ENCODE data around the gene DOCK4.

Gene DOCK4

DNA sequence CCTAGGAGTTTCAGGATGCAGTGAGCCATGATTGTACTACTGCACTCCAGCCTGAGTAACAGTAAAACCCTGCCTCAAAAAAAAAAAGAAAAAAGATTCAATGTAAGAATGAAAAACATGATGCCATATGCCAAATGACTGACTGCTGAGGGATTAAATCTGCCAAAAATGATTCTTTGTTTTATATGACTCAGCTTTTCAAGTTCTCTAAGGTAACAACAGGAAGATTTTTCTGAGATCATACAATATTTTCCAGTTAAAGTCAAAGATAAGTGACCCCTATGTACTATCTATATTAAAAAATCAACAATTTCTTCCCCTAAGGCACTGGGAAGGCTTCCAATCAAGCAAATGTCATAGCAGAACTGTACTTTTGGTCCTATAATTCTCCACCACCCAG is 372.7 kb downstream of the DOCK4 start:
- Histone ChIP-seq H2BK15ac (ENCODE audit: low read depth, poor library complexity, severe bottlenecking) (no peak overlapping the region), H3K79me1 (replicated peaks; ENCODE audit: low read length, poor library complexity, severe bottlenecking) (peaks cover 2% of the 10 kb centered on the region), H2BK5ac (ENCODE audit: low read depth, low read length, poor library complexity, severe bottlenecking) (no peak overlapping the region), H2BK120ac (ENCODE audit: low read depth, low read length) (no peak overlapping the region), H3K27me3 (ENCODE audit: control insufficient read depth in 1 of 2, insufficient read depth in 1 of 2, low read length in 2 of 2) (no peaks in the 10 kb centered on the region), H3K4me1 (ENCODE audit: control insufficient read depth, insufficient read depth, low read depth, low read length) (no peaks in the 10 kb centered on the region), H2AFZ (ENCODE audit: low read depth, low read length) (no peak overlapping the region), H2AK5ac (ENCODE audit: low read length, severe bottlenecking) (no peak overlapping the region), H2BK12ac (ENCODE audit: low read length in 2 of 2) (no peak overlapping the region), H3K14ac (ENCODE audit: low read length in 2 of 2) (no peak overlapping the region), H3K18ac (ENCODE audit: low read depth in 1 of 2, low read length in 2 of 2) (no peak overlapping the region), H4K8ac (ENCODE audit: low read length) (no peak overlapping the region), H3K4me3 (ENCODE audit: insufficient read depth in 1 of 2, low read depth in 1 of 2, low read length in 2 of 2) (no peak overlapping the region), H3K23ac (ENCODE audit: low read length in 2 of 2) (no peak overlapping the region), H3K4me2 (ENCODE audit: low read length, poor library complexity, severe bottlenecking) (no peak overlapping the region), H3K4ac (ENCODE audit: low read depth in 1 of 2, low read length in 2 of 2) (no peak overlapping the region), H4K91ac (ENCODE audit: low read length) (no peak overlapping the region), H3K9me3 (ENCODE audit: control insufficient read depth, low read length) (no peaks in the 10 kb centered on the region), H3K36me3 (ENCODE audit: control insufficient read depth in 1 of 2, insufficient read depth in 2 of 2, low read depth in 1 of 2, low read length in 2 of 2) (peaks cover 0 to 6% of the 10 kb centered on the region in 2 experiments), H3K9ac (ENCODE audit: low read length) (peak overlapping the region; percentile 34), H3K27ac (ENCODE audit: low read length, poor library complexity, severe bottlenecking) (no peak overlapping the region)
- DNase-seq = no peak

DNA sequence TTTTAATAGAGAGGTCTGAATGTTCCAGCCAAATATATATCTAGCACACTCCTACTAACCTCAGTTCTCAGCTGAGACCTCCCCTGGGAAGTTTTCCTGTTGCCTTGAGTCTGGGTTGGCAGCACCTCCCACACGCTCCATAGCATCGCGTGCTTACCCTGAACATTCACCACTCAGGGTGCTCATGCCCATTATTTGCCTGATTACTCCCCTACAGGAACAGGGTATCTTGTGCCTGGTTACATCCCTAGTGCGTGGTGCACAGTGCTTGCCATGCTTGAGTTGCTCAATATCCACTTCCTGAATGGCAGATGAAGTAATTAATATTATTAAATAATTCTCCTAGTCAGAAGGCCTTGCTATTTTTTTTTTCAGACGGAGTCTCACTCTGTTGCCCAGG is 374.0 kb downstream of the DOCK4 start:
- Histone ChIP-seq H4K8ac (ENCODE audit: low read length) (no peak overlapping the region), H2BK5ac (ENCODE audit: low read depth, low read length, poor library complexity, severe bottlenecking) (no peak overlapping the region), H2AK5ac (ENCODE audit: low read length, severe bottlenecking) (no peak overlapping the region), H3K14ac (ENCODE audit: low read length in 2 of 2) (no peak overlapping the region), H2BK15ac (ENCODE audit: low read depth, poor library complexity, severe bottlenecking) (no peak overlapping the region), H2AFZ (ENCODE audit: low read depth, low read length) (no peak overlapping the region), H2BK12ac (ENCODE audit: low read length in 2 of 2) (no peak overlapping the region), H2BK120ac (ENCODE audit: low read depth, low read length) (no peak overlapping the region), H3K27me3 (ENCODE audit: control insufficient read depth in 1 of 2, insufficient read depth in 1 of 2, low read length in 2 of 2) (no peaks in the 10 kb centered on the region), H3K4me1 (ENCODE audit: control insufficient read depth, insufficient read depth, low read depth, low read length) (no peaks in the 10 kb centered on the region), H3K4me3 (ENCODE audit: insufficient read depth in 1 of 2, low read depth in 1 of 2, low read length in 2 of 2) (no peak overlapping the region), H3K4me2 (ENCODE audit: low read length, poor library complexity, severe bottlenecking) (no peak overlapping the region), H3K23ac (ENCODE audit: low read length in 2 of 2) (no peak overlapping the region), H3K79me1 (replicated peaks; ENCODE audit: low read length, poor library complexity, severe bottlenecking) (peaks cover 2% of the 10 kb centered on the region), H3K27ac (ENCODE audit: low read length, poor library complexity, severe bottlenecking) (no peak overlapping the region), H3K9me3 (ENCODE audit: control insufficient read depth, low read length) (no peaks in the 10 kb centered on the region), H3K18ac (ENCODE audit: low read depth in 1 of 2, low read length in 2 of 2) (no peak overlapping the region), H3K9ac (ENCODE audit: low read length) (no peak overlapping the region), H3K4ac (ENCODE audit: low read depth in 1 of 2, low read length in 2 of 2) (no peak overlapping the region), H3K36me3 (ENCODE audit: control insufficient read depth in 1 of 2, insufficient read depth in 2 of 2, low read depth in 1 of 2, low read length in 2 of 2) (peaks cover 0 to 3% of the 10 kb centered on the region in 2 experiments), H4K91ac (ENCODE audit: low read length) (no peak overlapping the region)
- no peak for DNase-seq
- WGBS = 100% methylated on average over 4 of the region's 5 CpGs

DNA sequence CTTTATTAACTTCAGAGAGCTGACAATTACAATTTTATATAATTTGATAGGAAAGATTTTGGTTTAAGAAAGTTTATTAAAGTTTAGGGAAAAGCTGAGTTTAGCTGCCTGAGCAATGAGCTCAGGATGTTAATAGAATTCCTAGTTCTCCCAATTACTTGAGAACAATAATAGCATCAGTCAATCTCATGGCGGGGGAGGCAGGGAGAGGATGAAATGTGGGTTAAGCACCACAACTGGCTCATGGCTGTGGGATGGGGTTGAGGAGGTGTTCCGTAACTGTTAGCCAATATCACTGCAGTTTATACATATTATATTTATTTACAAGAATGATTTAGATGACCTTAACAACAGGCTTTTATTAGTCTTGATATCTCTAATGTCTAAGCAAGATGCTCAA is 377.0 kb downstream of the DOCK4 start:
- Histone ChIP-seq H4K8ac (ENCODE audit: low read length) (no peak overlapping the region), H3K9me3 (ENCODE audit: control insufficient read depth, low read length) (no peaks in the 10 kb centered on the region), H3K4me1 (ENCODE audit: control insufficient read depth, insufficient read depth, low read depth, low read length) (no peaks in the 10 kb centered on the region), H2BK120ac (ENCODE audit: low read depth, low read length) (no peak overlapping the region), H3K9ac (ENCODE audit: low read length) (no peak overlapping the region), H2BK15ac (ENCODE audit: low read depth, poor library complexity, severe bottlenecking) (no peak overlapping the region), H2AK5ac (ENCODE audit: low read length, severe bottlenecking) (no peak overlapping the region), H3K36me3 (ENCODE audit: control insufficient read depth in 1 of 2, insufficient read depth in 2 of 2, low read depth in 1 of 2, low read length in 2 of 2) (peaks cover 0 to 3% of the 10 kb centered on the region in 2 experiments), H3K14ac (ENCODE audit: low read length in 2 of 2) (no peak overlapping the region), H3K27ac (ENCODE audit: low read length, poor library complexity, severe bottlenecking) (no peak overlapping the region), H2BK12ac (ENCODE audit: low read length in 2 of 2) (no peak overlapping the region), H3K4me2 (ENCODE audit: low read length, poor library complexity, severe bottlenecking) (no peak overlapping the region), H3K79me1 (replicated peaks; ENCODE audit: low read length, poor library complexity, severe bottlenecking) (peaks cover 2% of the 10 kb centered on the region), H3K27me3 (ENCODE audit: control insufficient read depth in 1 of 2, insufficient read depth in 1 of 2, low read length in 2 of 2) (no peaks in the 10 kb centered on the region), H3K18ac (ENCODE audit: low read depth in 1 of 2, low read length in 2 of 2) (no peak overlapping the region), H3K4me3 (ENCODE audit: insufficient read depth in 1 of 2, low read depth in 1 of 2, low read length in 2 of 2) (no peak overlapping the region), H2BK5ac (ENCODE audit: low read depth, low read length, poor library complexity, severe bottlenecking) (no peak overlapping the region), H3K4ac (ENCODE audit: low read depth in 1 of 2, low read length in 2 of 2) (no peak overlapping the region), H2AFZ (ENCODE audit: low read depth, low read length) (no peak overlapping the region), H3K23ac (ENCODE audit: low read length in 2 of 2) (no peak overlapping the region), H4K91ac (ENCODE audit: low read length) (no peak overlapping the region)
- DNase-seq = no peak
- WGBS = no CpG with 5 or more reads among the region's 2 CpGs

DNA sequence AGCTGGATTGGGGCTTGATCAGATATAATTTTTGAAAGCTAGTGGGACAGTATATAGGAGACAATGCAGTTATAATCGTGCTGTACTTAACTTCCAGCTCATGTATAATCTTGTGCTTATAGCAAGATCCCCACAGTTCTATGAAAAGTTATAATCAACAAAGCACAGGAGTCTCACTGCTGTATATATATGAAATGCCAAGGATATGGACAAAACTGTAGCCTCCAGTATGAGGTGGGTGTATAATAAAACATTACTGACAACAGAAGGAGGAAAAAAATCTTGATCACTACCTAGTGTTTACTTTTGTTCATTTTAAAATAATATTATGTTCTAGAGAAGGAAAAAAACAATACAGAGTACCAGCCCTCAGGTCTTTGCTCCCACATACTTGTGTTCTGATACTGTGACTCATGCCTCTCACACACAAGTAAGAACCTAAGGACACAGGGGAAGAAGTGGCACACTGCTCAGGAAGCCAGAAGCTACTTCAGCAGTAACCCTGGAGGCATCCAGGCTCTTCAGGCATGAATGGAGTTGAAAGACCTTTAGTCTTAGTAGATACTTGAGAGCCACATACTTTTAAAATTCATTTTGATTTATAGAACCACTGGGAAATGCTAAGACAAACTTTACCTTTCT is 378.2 kb downstream of the DOCK4 start:
- Histone ChIP-seq H2AK5ac (ENCODE audit: low read length, severe bottlenecking) (no peak overlapping the region), H2AFZ (ENCODE audit: low read depth, low read length) (no peak overlapping the region), H2BK5ac (ENCODE audit: low read depth, low read length, poor library complexity, severe bottlenecking) (no peak overlapping the region), H3K23ac (ENCODE audit: low read length in 2 of 2) (no peak overlapping the region), H3K4me2 (ENCODE audit: low read length, poor library complexity, severe bottlenecking) (no peak overlapping the region), H3K4me3 (ENCODE audit: insufficient read depth in 1 of 2, low read depth in 1 of 2, low read length in 2 of 2) (no peak overlapping the region), H4K91ac (ENCODE audit: low read length) (no peak overlapping the region), H2BK15ac (ENCODE audit: low read depth, poor library complexity, severe bottlenecking) (no peak overlapping the region), H4K8ac (ENCODE audit: low read length) (no peak overlapping the region), H3K4me1 (ENCODE audit: control insufficient read depth, insufficient read depth, low read depth, low read length) (no peaks in the 10 kb centered on the region), H3K4ac (ENCODE audit: low read depth in 1 of 2, low read length in 2 of 2) (no peak overlapping the region), H3K18ac (ENCODE audit: low read depth in 1 of 2, low read length in 2 of 2) (no peak overlapping the region), H3K9me3 (ENCODE audit: control insufficient read depth, low read length) (no peaks in the 10 kb centered on the region), H3K79me1 (replicated peaks; ENCODE audit: low read length, poor library complexity, severe bottlenecking) (peaks cover 2% of the 10 kb centered on the region), H2BK12ac (ENCODE audit: low read length in 2 of 2) (no peak overlapping the region), H3K27ac (ENCODE audit: low read length, poor library complexity, severe bottlenecking) (no peak overlapping the region), H3K36me3 (ENCODE audit: control insufficient read depth in 1 of 2, insufficient read depth in 2 of 2, low read depth in 1 of 2, low read length in 2 of 2) (peaks cover 0 to 3% of the 10 kb centered on the region in 2 experiments), H3K14ac (ENCODE audit: low read length in 2 of 2) (no peak overlapping the region), H2BK120ac (ENCODE audit: low read depth, low read length) (no peak overlapping the region), H3K9ac (ENCODE audit: low read length) (no peak overlapping the region), H3K27me3 (ENCODE audit: control insufficient read depth in 1 of 2, insufficient read depth in 1 of 2, low read length in 2 of 2) (no peaks in the 10 kb centered on the region)
- no CpG with 5 or more reads among the region's 1 CpG for whole genome bisulfite sequencing
- DNase-seq = peak; percentile 26
